ENCODE measurements around the gene ALDH16A1.

- no peak for TF ChIP-seq CTCF (IDR thresholded peaks at IDR 0.05)
- no peak for TF ChIP-seq POLR2A (IDR thresholded peaks at IDR 0.05)
These were observed 17.6 kb downstream of the ALDH16A1 start for GRCh38 chr19:49470615-49470978.
